H1 (cell line): ENCODE data around the gene ARHGEF12. TPM values are rescaled to one million over a fixed set of nuclear protein-coding genes. Genes with fewer than 3 reads are reported as not detected.

Experiments
- CTCF ChIA-PET: fragments of 300-600 bp; sonication (Branson Sonifier 250); formaldehyde crosslinking; loops from one replicate; lab custom pipeline; 2021; ENCODE audit not compliant: partially characterized antibody; lab: Charles Lee
- POLR2A ChIA-PET: fragments of 300-600 bp; sonication (Branson Sonifier 250); formaldehyde crosslinking; loops from one replicate; lab custom pipeline; 2021; ENCODE audit warnings: inconsistent platforms; ENCODE audit not compliant: partially characterized antibody; lab: Charles Lee
- DNase-seq, 2 experiments: peaks; one replicate each; pipeline versions ENCODE4 v3.0.0 to v3.0.0-alpha.2; 2010 to 2022; ENCODE audit warnings: low spot score in 2 of 2, low read depth in 1 of 2, mixed read lengths in 1 of 2
- FAIRE-seq: peaks from 2 replicates; lab custom pipeline; 2011; peaks lifted over from hg19 to GRCh38; lab: Jason Lieb, UNC
- H2AFZ ChIP-seq: 2 replicates; pipeline ENCODE4 v1.8.1; 2012; ENCODE audit warnings: low read length, inconsistent platforms
- H2AK5ac ChIP-seq: 2 replicates; pipeline ENCODE4 v1.6.1; 2013; ENCODE audit warnings: low read depth, low read length
- H2BK120ac ChIP-seq: replicated peaks from 2 replicates; pipeline ENCODE3; 2013; ENCODE audit warnings: low read depth, low read length, inconsistent platforms
- H2BK12ac ChIP-seq: 2 replicates; pipeline ENCODE4 v1.6.1; 2013; ENCODE audit warnings: low read depth, low read length
- H2BK15ac ChIP-seq: 2 replicates; pipeline ENCODE4 v1.6.1; 2013; ENCODE audit warnings: low read length
- H2BK20ac ChIP-seq: 2 replicates; pipeline ENCODE4 v1.6.1; 2013; ENCODE audit warnings: low read length
- H2BK5ac ChIP-seq: 2 replicates; pipeline ENCODE4 v1.6.1; 2013; ENCODE audit warnings: low read depth, low read length
- H3K14ac ChIP-seq: 2 replicates; pipeline ENCODE4 v1.6.1; 2013; ENCODE audit warnings: inconsistent platforms; ENCODE audit not compliant: insufficient read length
- H3K18ac ChIP-seq: 2 replicates; pipeline ENCODE4 v1.6.1; 2013; ENCODE audit warnings: low read length; ENCODE audit errors: extremely low read depth
- H3K23ac ChIP-seq: 2 replicates; pipeline ENCODE4 v1.6.1; 2013; ENCODE audit warnings: inconsistent platforms; ENCODE audit not compliant: insufficient read length
- H3K23me2 ChIP-seq: 2 replicates; pipeline ENCODE4 v1.6.1; 2013; ENCODE audit warnings: low read depth, low read length
- H3K27ac ChIP-seq: 2 replicates; pipeline ENCODE4 v1.6.1; 2011; ENCODE audit warnings: low read depth, low read length, inconsistent platforms
- H3K27me3 ChIP-seq, 4 experiments: replicated peaks in 1 of 4; 1 replicate in 1 of 4; 2 replicates in 3 of 4; pipeline versions ENCODE4 v1.6.1 to v1.8.1; 2011 to 2013; ENCODE audit warnings: low read length in 3 of 4, mild to moderate bottlenecking in 3 of 4, inconsistent platforms in 2 of 4, mixed read lengths in 2 of 4, moderate library complexity in 1 of 4; ENCODE audit not compliant: control insufficient read depth in 3 of 4, insufficient read depth in 3 of 4; ENCODE audit errors: extremely low read depth in 1 of 4
- H3K36me3 ChIP-seq, 4 experiments: 2 replicates each; pipeline versions ENCODE4 v1.6.1 to v1.8.1; 2011 to 2013; ENCODE audit warnings: mild to moderate bottlenecking in 4 of 4, low read length in 3 of 4, moderate library complexity in 2 of 4, control low read depth in 1 of 4, inconsistent platforms in 1 of 4; ENCODE audit not compliant: insufficient read depth in 4 of 4, control insufficient read depth in 2 of 4
- H3K4ac ChIP-seq: replicated peaks from 2 replicates; pipeline ENCODE3; 2013; ENCODE audit warnings: low read length, low read depth, mixed read lengths, inconsistent platforms; ENCODE audit not compliant: insufficient read length
- H3K4me1 ChIP-seq, 4 experiments: replicated peaks in 1 of 4; 1 replicate in 1 of 4; 2 replicates in 3 of 4; pipeline versions ENCODE4 v1.6.1 to v1.8.1; 2011 to 2013; ENCODE audit warnings: low read length in 3 of 4, inconsistent platforms in 2 of 4, mixed read lengths in 1 of 4; ENCODE audit not compliant: insufficient read depth in 4 of 4, control insufficient read depth in 3 of 4
- H3K4me2 ChIP-seq, 2 experiments: 2 replicates each; pipeline versions ENCODE4 v1.6.1 to v1.8.1; 2011 to 2013; ENCODE audit warnings: low read depth in 2 of 2, low read length in 2 of 2, control low read depth in 1 of 2, inconsistent platforms in 1 of 2, mild to moderate bottlenecking in 1 of 2; ENCODE audit not compliant: insufficient read depth in 1 of 2
- H3K4me3 ChIP-seq, 4 experiments: fragments of 200-600, 300-600 bp in 1 of 4; sonication (generic), shearing (Covaris generic), sonication (Bioruptor Twin) in 1 of 4; 2 replicates each; pipeline versions ENCODE4 v1.5.1 to v1.8.1; 2011 to 2016; ENCODE audit warnings: low read length in 4 of 4, low read depth in 3 of 4, control low read depth in 2 of 4, inconsistent platforms in 2 of 4, mild to moderate bottlenecking in 2 of 4, mixed read lengths in 1 of 4, moderate library complexity in 1 of 4; ENCODE audit not compliant: insufficient read depth in 2 of 4; ENCODE audit errors: extremely low read depth in 1 of 4
- H3K56ac ChIP-seq: replicated peaks from 2 replicates; pipeline ENCODE3; 2013; ENCODE audit warnings: low read depth, mild to moderate bottlenecking, mixed read lengths, low read length, inconsistent platforms; ENCODE audit not compliant: insufficient read length
- H3K79me1 ChIP-seq: 2 replicates; pipeline ENCODE4 v1.6.1; 2013; ENCODE audit warnings: low read depth, low read length, control low read depth
- H3K79me2 ChIP-seq, 2 experiments: 2 replicates each; pipeline versions ENCODE4 v1.6.1 to v1.8.1; 2012 to 2013; ENCODE audit warnings: low read length in 2 of 2, mild to moderate bottlenecking in 2 of 2, inconsistent platforms in 1 of 2; ENCODE audit not compliant: insufficient read depth in 2 of 2, control insufficient read depth in 1 of 2
- H3K9ac ChIP-seq, 4 experiments: replicated peaks in 1 of 4; 1 replicate in 1 of 4; 2 replicates in 3 of 4; pipeline versions ENCODE4 v1.6.1 to v1.8.1; 2011 to 2013; ENCODE audit warnings: low read depth in 3 of 4, low read length in 3 of 4, control low read depth in 2 of 4, mild to moderate bottlenecking in 2 of 4, moderate library complexity in 2 of 4, inconsistent platforms in 1 of 4; ENCODE audit errors: extremely low read depth in 1 of 4
- H3K9me3 ChIP-seq, 2 experiments: 2 replicates each; pipeline versions ENCODE4 v1.6.1 to v1.8.1; 2012 to 2013; ENCODE audit warnings: mild to moderate bottlenecking in 2 of 2, moderate library complexity in 2 of 2, control low read depth in 1 of 2, inconsistent platforms in 1 of 2, low read depth in 1 of 2, low read length in 1 of 2, mixed read lengths in 1 of 2; ENCODE audit not compliant: insufficient read depth in 2 of 2
- H4K20me1 ChIP-seq, 2 experiments: replicated peaks in 1 of 2; 2 replicates each; pipeline versions ENCODE3 to v1.8.1; 2011 to 2013; ENCODE audit warnings: inconsistent platforms in 2 of 2, low read length in 2 of 2, mild to moderate bottlenecking in 1 of 2; ENCODE audit not compliant: insufficient read depth in 2 of 2, control insufficient read depth in 1 of 2
- H4K5ac ChIP-seq: 2 replicates; pipeline ENCODE4 v1.6.1; 2013; ENCODE audit warnings: low read length, low read depth, mixed read lengths, inconsistent platforms; ENCODE audit not compliant: insufficient read length
- H4K8ac ChIP-seq: 2 replicates; pipeline ENCODE4 v1.8.0; 2013; ENCODE audit warnings: mild to moderate bottlenecking, moderate library complexity, low read length, inconsistent platforms; ENCODE audit not compliant: insufficient read depth; ENCODE audit errors: extremely low read depth
- H4K91ac ChIP-seq: replicated peaks from 2 replicates; pipeline ENCODE3; 2013; ENCODE audit warnings: low read length, mixed read lengths, inconsistent platforms; ENCODE audit not compliant: insufficient read length
- ASH2L ChIP-seq: fragments of 200-600, 300-600 bp; sonication (generic); IDR thresholded peaks from one replicate; pipeline ENCODE4 v1.7.1; 2017; ENCODE audit warnings: low read length
- CHD7 ChIP-seq: fragments of 300-600 bp; sonication (generic); IDR thresholded peaks from 2 replicates; pipeline ENCODE4 v1.7.1; 2012; ENCODE audit warnings: low read length, moderate library complexity, mild to moderate bottlenecking, inconsistent platforms; ENCODE audit not compliant: insufficient replicate concordance
- polyA plus RNA-seq, 7 experiments: library from polyadenylated mRNA; depleted of rRNA in 3 of 7; stranded (reverse) in 5 of 7; unstranded in 2 of 7; fragments of >200 nt in 5 of 7; fragments of 200-250 nt in 2 of 7; gene quantifications; 1 replicate in 5 of 7; 2 replicates in 1 of 7; 4 replicates in 1 of 7; pipeline versions ENCODE4 v1.2.1 to v1.2.3, GENCODE V29; 2011 to 2013; ENCODE audit warnings: missing spikeins in 2 of 7, mixed read lengths in 2 of 7
- total RNA-seq: library from RNA; stranded (reverse); fragmentation: NEBNext Ultra II Directional; extraction: Animal tissue kit (Norgen Biotek cat#: 25700); gene quantifications from 2 replicates; pipeline ENCODE4 v1.2.1, GENCODE V29; 2021

The ARHGEF12 gene
- total and polyA plus RNA-seq, 2 of the 8 experiments (the other 6 are each of a cell fraction or from before 2014, with no cell fraction given): 5.1 to 33.7 TPM

- peaks cover 0 to 46% (median 9%) of the 10 kb centered on the region in 4 experiments; a peak in 6 of 8 replicates for H3K36me3 ChIP-seq
- TF ChIP-seq ASH2L (no peak), CHD7 (no peak)
Observed at GRCh38 chr11:120455487-120455886, 119.3 kb downstream of the ARHGEF12 start.

More at GRCh38 chr11:120455487-120455886, 119.3 kb downstream of the ARHGEF12 start:
- Histone ChIP-seq H2BK5ac (no peak overlapping the region), H3K4me1 (no peaks in the 10 kb centered on the region), H3K23me2 (no peaks in the 10 kb centered on the region; the same call in 1 of the 2 replicates), H3K27me3 (no peaks in the 10 kb centered on the region), H4K5ac (no peak overlapping the region), H2BK12ac (no peak overlapping the region), H4K91ac (no peak overlapping the region), H3K9me3 (no peaks in the 10 kb centered on the region), H2BK15ac (no peak overlapping the region), H4K20me1 (no peaks in the 10 kb centered on the region), H3K56ac (no peak overlapping the region), H3K14ac (no peak overlapping the region), H2AFZ (no peak overlapping the region), H4K8ac (no peak overlapping the region), H3K27ac (no peak overlapping the region), H2BK120ac (no peak overlapping the region), H3K4me3 (no peak overlapping the region), H3K79me1 (no peaks in the 10 kb centered on the region), H2AK5ac (no peak overlapping the region), H3K9ac (no peak overlapping the region), H3K18ac (no peak overlapping the region), H3K23ac (no peak overlapping the region), H2BK20ac (no peak overlapping the region), H3K4ac (no peak overlapping the region), H3K79me2 (no peaks in the 10 kb centered on the region), H3K4me2 (no peak overlapping the region)
- ChIA-PET CTCF (no interaction called here), POLR2A (no interaction called here)
- FAIRE-seq: no peak
- DNase-seq: no peak
